ENCODE measurements around the gene IQCM. TPM values are rescaled to one million over a fixed set of nuclear protein-coding genes. Genes with fewer than 3 reads are reported as not detected.

IQCM gene, protein sequence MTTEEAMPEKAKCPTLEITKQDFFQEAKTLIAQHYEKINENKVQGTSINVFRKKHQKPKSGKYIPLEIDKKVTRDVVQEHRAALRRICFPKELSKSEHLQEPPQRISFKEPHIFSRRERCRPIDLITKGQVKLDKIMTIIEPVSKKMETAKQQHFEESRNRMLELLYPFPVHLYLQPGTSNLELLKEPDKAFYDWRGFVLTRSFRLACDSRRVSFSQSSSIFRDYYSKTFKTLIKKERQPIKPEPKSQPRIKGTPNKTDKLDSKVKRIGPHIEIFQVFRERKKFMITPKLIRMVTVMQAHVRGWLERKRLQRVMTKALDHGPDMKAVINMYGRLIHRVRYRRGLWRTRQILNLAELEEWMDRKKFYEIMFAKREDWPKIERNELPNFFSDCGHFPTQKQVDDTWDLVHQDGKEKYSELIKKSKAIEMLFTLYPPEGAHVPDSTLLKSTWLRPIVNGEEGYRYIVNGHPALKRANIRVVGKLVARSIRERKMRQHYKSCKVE
- total RNA-seq (not detected), polyA plus RNA-seq (not detected)
- long read RNA-seq, donor 1 = 0 reads
- long read RNA-seq, donor 2, partial matches to known transcripts = 0 of 1 reads
- long read RNA-seq, donor 2, other reads (novel, unspliced or antisense) = 1 of 1 reads
- long read RNA-seq, donor 3 = 0 reads

DNA sequence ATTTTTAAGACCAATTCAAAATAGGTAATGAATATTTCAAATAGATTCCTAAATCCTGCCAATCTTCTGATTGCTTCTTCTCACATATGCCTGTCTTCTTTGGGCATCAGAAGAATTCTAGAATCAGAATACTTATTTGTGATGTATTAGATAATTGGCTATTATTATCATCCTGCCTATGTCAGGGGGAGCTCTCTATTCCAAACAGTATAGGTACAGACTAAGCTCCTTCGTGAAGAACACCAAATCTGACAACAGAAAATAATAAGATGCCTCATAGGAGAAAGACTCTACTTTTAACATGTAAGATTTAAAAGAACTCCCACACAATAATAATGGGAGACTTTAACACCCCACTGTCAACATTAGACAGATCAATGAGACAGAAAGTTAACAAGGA is at the start of gene IQCM:
Gene IQCM (minus strand): TSS at position 101 of the 400 bp plus-strand sequence. CDS start 73,152 bp downstream, outside the sequence.
- ATAC-seq = no peak

DNA sequence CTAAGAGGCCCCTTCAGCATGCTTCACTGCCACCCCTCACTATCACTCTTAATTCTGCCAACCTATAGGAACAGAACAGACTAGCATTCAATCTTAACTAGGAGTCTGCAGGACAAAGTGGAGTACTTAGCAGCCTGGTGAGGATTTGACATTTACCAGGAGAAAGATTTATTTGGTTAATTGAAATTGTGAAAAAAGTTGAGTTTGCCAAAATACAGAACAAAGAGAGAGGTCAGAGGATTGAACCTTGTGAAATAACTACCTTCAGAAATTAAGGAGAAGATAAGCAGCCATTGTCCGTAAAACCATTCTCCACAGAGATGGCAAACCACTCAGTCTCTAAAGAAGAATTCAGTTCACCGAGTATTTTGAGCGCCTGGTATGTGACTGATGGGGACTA is 41.8 kb upstream of the IQCM start:
- no peak for ATAC-seq
- Histone ChIP-seq H3K4me1 (no peaks in the 10 kb centered on the region), H3K9me3 (peaks cover 0 to 19% (median 3%) of the 10 kb centered on the region in 11 donors), H3K4me3 (no peak overlapping the region), H3K27me3 (no peaks in the 10 kb centered on the region), H3K27ac (no peak overlapping the region), H3K36me3 (no peaks in the 10 kb centered on the region)
- DNase-seq = no peak
- TF ChIP-seq, protein P1, sequence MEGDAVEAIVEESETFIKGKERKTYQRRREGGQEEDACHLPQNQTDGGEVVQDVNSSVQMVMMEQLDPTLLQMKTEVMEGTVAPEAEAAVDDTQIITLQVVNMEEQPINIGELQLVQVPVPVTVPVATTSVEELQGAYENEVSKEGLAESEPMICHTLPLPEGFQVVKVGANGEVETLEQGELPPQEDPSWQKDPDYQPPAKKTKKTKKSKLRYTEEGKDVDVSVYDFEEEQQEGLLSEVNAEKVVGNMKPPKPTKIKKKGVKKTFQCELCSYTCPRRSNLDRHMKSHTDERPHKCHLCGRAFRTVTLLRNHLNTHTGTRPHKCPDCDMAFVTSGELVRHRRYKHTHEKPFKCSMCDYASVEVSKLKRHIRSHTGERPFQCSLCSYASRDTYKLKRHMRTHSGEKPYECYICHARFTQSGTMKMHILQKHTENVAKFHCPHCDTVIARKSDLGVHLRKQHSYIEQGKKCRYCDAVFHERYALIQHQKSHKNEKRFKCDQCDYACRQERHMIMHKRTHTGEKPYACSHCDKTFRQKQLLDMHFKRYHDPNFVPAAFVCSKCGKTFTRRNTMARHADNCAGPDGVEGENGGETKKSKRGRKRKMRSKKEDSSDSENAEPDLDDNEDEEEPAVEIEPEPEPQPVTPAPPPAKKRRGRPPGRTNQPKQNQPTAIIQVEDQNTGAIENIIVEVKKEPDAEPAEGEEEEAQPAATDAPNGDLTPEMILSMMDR (IDR thresholded peaks at IDR 0.05) = no peak
- intact Hi-C loops (cut with DNase I) = no loop called here
- 91 to 94% methylated on average over 3 of the region's 3 CpGs for WGBS, 2 donors

More for the DNA sequence above, at the start of gene IQCM:
- no peak for DNase-seq
- Histone ChIP-seq H3K36me3 (no peaks in the 10 kb centered on the region), H3K9me3 (no peaks in the 10 kb centered on the region), H3K4me1 (no peaks in the 10 kb centered on the region), H3K4me3 (no peak within 1 kb of the TSS), H3K27ac (no peak within 1 kb of the TSS), H3K27me3 (no peaks in the 10 kb centered on the region)
- intact Hi-C loops (cut with DNase I) = loop anchor here in 1 of 10 donors (10.0 kb wide), 1 partner anchor 419 kb away; no protein-coding TSS in a partner anchor
- WGBS, 2 donors = 60 to 75% methylated on average over 1 of the region's 1 CpG
- TF ChIP-seq, protein P1 (IDR thresholded peaks at IDR 0.05) = no peak

DNA sequence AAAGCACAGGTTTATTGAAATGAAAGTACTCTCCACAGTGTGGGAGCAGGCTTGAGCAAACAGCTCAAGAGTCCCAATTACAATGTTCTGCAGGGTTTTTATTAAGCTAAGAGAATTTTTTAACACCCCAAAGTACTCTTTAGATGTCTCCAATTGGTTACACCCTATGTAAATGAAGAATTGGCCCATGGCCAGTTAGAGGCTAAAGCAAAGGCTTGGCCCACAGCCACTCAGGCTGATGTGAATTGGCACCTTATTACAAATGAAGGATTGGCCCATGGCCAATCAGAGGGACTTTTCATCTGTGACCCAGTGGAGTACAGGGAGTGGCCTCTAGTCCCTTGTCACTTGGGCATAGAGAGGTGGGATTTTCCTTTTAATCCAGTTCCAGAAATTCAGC is 30.1 kb upstream of the IQCM start:
- H3K4me1 ChIP-seq = no peaks in the 10 kb centered on the region
- peaks cover 0 to 9% (median 0%) of the 10 kb centered on the region in 11 donors for H3K9me3 ChIP-seq
- H3K27ac ChIP-seq = no peak overlapping the region
- no peaks in the 10 kb centered on the region for H3K27me3 ChIP-seq
- no peaks in the 10 kb centered on the region for H3K36me3 ChIP-seq
- DNase-seq (no peak), ATAC-seq (no peak)
- intact Hi-C loops (cut with DNase I) = no loop called here
- TF ChIP-seq, protein P1 (IDR thresholded peaks at IDR 0.05) = no peak
- no peak overlapping the region for H3K4me3 ChIP-seq

DNA sequence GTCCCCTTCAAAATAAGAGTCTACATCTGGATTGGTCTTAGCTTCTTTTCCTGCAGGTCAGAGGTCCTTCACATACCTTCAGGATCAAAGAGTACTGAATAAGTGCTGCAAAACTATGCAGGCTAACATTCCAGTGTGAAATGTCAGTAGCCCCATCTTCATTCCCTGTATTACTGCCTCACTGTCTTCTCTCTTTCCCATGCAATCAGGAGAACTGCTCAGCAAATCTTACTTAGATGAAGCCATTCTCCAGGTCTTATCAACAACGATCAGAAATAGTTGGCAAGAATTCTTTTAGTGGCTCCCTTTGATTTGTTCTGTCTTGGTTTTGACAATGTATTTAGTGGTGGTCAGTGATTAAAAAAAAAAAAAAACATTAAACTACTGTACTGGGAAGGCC is 26.0 kb upstream of the IQCM start:
- Histone ChIP-seq H3K4me3 (no peak overlapping the region), H3K27me3 (no peaks in the 10 kb centered on the region), H3K4me1 (no peaks in the 10 kb centered on the region), H3K9me3 (peaks cover 0 to 9% (median 0%) of the 10 kb centered on the region in 11 donors), H3K36me3 (no peaks in the 10 kb centered on the region), H3K27ac (no peak overlapping the region)
- TF ChIP-seq, protein P1 (IDR thresholded peaks at IDR 0.05) = no peak
- DNase-seq = no peak
- WGBS, 2 donors = 59 to 67% methylated on average over 1 of the region's 1 CpG
- intact Hi-C loops (cut with DNase I) = no loop called here
- ATAC-seq = no peak
